Upper lobe of right lung (tissue), 1 donor: ENCODE data around the gene RSRC1. TPM values are rescaled to one million over a fixed set of nuclear protein-coding genes. Genes with fewer than 3 reads are reported as not detected.
"Not testable (repeated sequence)": the region's sequence is repeated elsewhere in the genome, so short reads cannot be mapped to it uniquely, and the experiment has no call there.

Experiments
- ATAC-seq: fragments of 200-7000 bp; cut with Tn5 transposase; one replicate; pipeline ENCODE4 v1.9.1; 2020; ENCODE audit warnings: mild to moderate bottlenecking, moderate library complexity
- DNase-seq: peaks from one replicate; pipeline ENCODE4 v3.0.0-alpha.2; 2020
- H3K27ac ChIP-seq: fragments of 200-600 bp; one replicate; pipeline ENCODE4 v1.8.0; 2022
- H3K27me3 ChIP-seq: fragments of 200-600 bp; one replicate; pipeline ENCODE4 v1.8.0; 2022; ENCODE audit warnings: mild to moderate bottlenecking
- H3K36me3 ChIP-seq: fragments of 200-600 bp; one replicate; pipeline ENCODE4 v1.8.0; 2022
- H3K4me1 ChIP-seq: fragments of 200-600 bp; one replicate; pipeline ENCODE4 v1.8.0; 2022
- H3K4me3 ChIP-seq: fragments of 200-600 bp; one replicate; pipeline ENCODE4 v1.8.0; 2022; ENCODE audit warnings: mild to moderate bottlenecking
- H3K9me3 ChIP-seq: fragments of 200-600 bp; one replicate; pipeline ENCODE4 v1.8.0; 2022
- intact Hi-C: fragments of 100-400 bp; cut with DNase I; formaldehyde crosslinking; loops from one replicate; pipeline ENCODE4 v1.11.0; 2022
- total RNA-seq: library from RNA; stranded (reverse); fragmentation: NEBNext Ultra II Directional; extraction: Animal tissue kit (Norgen Biotek cat#: 25700); gene quantifications from one replicate; pipeline ENCODE4 v1.2.1, GENCODE V29; 2021
- TF ChIP-seq, protein P1 (sequence below): fragments of 200-600 bp; IDR thresholded peaks from one replicate; pipeline ENCODE4 v1.8.0; 2022; ENCODE audit warnings: antibody characterized with exemption
- donor health status: DM: no; HTN: yes; CAD: no; lungs with severe emphysema.

Gene RSRC1
- total RNA-seq, 1 donor from 2014 or later = 28.1 TPM

DNA sequence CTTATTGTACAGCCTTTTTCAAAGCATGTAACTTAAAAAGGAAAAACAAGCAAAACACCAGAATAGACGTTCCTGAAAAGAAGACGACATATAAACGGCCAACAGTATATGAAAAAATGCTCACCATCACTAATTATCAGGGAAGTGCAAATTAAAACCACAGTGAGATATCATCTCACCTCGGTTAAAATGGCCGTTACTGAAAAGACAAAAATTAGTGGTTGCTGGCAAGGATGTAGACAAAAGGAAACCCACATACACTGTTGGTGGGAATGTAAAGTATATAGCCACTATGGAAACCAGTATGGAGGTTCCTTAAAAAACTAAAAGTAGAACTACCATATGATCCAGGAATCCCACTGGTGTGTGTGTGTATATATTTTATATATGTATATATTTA lies 396.6 kb downstream of the RSRC1 start:
- DNase-seq = no peak
- H3K9me3 ChIP-seq = peaks cover 6% of the 10 kb centered on the region
- H3K4me3 ChIP-seq = no peak overlapping the region
- H3K36me3 ChIP-seq = no peaks in the 10 kb centered on the region
- TF ChIP-seq, protein P1, sequence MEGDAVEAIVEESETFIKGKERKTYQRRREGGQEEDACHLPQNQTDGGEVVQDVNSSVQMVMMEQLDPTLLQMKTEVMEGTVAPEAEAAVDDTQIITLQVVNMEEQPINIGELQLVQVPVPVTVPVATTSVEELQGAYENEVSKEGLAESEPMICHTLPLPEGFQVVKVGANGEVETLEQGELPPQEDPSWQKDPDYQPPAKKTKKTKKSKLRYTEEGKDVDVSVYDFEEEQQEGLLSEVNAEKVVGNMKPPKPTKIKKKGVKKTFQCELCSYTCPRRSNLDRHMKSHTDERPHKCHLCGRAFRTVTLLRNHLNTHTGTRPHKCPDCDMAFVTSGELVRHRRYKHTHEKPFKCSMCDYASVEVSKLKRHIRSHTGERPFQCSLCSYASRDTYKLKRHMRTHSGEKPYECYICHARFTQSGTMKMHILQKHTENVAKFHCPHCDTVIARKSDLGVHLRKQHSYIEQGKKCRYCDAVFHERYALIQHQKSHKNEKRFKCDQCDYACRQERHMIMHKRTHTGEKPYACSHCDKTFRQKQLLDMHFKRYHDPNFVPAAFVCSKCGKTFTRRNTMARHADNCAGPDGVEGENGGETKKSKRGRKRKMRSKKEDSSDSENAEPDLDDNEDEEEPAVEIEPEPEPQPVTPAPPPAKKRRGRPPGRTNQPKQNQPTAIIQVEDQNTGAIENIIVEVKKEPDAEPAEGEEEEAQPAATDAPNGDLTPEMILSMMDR = no peak
- no peaks in the 10 kb centered on the region for H3K4me1 ChIP-seq
- intact Hi-C loops = no loop called here
- no peaks in the 10 kb centered on the region for H3K27me3 ChIP-seq
- H3K27ac ChIP-seq = no peak overlapping the region
- ATAC-seq = no peak

DNA sequence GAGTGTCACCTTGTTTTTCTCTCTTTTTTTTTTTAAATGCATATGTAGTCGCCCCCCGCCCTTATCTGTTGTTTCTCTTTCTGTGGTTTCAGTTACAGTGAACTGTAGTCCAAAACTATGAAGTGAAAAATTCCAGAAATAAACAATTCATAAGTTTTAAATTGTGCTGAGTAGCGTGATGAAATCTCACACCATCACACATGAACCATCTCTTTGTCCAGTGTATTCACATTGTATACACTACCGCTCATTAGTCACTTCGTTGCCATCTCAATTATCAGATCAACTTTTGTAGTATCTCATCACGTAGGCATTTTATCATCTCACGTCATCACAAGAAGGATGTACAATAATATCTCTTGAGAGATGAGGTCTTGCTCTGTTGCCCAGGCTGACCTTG lies 398.6 kb downstream of the RSRC1 start:
- no peak for ATAC-seq
- DNase-seq = no peak
- H3K27me3 ChIP-seq = no peaks in the 10 kb centered on the region
- peaks cover 6% of the 10 kb centered on the region for H3K9me3 ChIP-seq
- no peaks in the 10 kb centered on the region for H3K36me3 ChIP-seq
- TF ChIP-seq, protein P1 = no peak
- no peaks in the 10 kb centered on the region for H3K4me1 ChIP-seq
- intact Hi-C loops = no loop called here
- H3K4me3 ChIP-seq = no peak overlapping the region
- no peak overlapping the region for H3K27ac ChIP-seq

DNA sequence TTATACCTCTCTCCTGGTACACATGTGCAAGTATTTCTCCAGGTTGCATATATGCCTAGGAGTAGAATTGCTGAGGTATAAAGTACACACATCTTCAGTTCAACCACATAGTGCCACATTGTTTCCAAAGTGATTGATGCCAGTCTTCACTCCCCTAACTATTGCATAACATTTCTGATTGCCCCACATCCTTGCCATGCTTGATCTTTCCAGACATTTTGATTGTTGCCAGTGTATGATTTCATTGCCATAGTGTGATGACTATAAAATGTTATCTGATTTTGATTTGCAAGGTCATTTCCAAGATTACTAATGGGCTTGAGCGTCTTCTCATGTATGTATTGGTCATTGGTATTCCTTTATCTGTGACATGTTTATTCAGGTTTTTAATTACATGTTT lies 400.0 kb downstream of the RSRC1 start:
- no peak for DNase-seq

DNA sequence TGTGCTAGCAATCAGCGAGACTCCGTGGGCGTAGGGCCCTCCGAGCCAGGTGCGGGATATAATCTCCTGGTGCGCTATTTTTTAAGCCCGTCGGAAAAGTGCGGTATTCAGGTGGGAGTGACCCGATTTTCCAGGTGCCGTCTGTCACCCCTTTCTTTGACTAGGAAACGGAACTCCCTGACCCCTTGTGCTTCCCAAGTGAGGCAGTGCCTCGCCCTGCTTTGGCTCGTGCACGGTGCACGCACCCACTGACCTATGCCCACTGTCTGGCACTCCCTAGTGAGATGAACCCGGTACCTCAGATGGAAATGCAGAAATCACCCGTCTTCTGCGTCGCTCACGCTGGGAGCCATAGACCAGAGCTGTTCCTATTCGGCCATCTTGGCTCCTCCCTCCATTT lies 406.8 kb downstream of the RSRC1 start:
- H3K36me3 ChIP-seq, ATAC-seq, DNase-seq, H3K27ac ChIP-seq, H3K9me3 ChIP-seq, H3K27me3 ChIP-seq, intact Hi-C loops, H3K4me1 ChIP-seq, H3K4me3 ChIP-seq: not testable (repeated sequence)

More for the DNA sequence above, 400.0 kb downstream of the RSRC1 start:
- no peaks in the 10 kb centered on the region for H3K36me3 ChIP-seq
- H3K27ac ChIP-seq = no peak overlapping the region
- TF ChIP-seq, protein P1 = no peak
- ATAC-seq = no peak
- peaks cover 6% of the 10 kb centered on the region for H3K9me3 ChIP-seq
- intact Hi-C loops = no loop called here
- H3K4me1 ChIP-seq = no peaks in the 10 kb centered on the region
- no peak overlapping the region for H3K4me3 ChIP-seq
- H3K27me3 ChIP-seq = no peaks in the 10 kb centered on the region

DNA sequence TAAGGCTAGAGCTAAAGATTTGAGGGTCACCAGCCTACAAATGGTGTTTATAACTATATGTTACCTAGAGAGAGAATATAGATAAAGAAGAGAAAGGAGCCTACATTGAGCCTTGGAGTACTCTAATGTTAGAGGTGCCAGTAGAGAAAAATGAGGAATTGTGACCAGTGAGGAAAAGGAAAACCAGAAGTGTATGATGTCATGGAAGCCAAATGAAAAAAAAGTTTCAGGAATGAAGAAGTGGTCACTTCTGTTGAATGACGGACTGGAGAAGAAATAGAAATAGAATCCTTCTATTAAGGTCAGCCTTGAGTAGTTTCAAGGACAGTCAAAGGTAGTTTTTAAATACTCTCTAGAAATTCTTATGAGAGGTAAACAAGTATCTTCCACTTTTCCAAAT lies 409.9 kb downstream of the RSRC1 start:
- no peak overlapping the region for H3K4me3 ChIP-seq
- intact Hi-C loops = no loop called here
- H3K36me3 ChIP-seq = no peaks in the 10 kb centered on the region
- no peaks in the 10 kb centered on the region for H3K9me3 ChIP-seq
- ATAC-seq (no peak), DNase-seq (no peak)
- TF ChIP-seq, protein P1 = no peak
- H3K27ac ChIP-seq = no peak overlapping the region
- no peaks in the 10 kb centered on the region for H3K27me3 ChIP-seq
- no peaks in the 10 kb centered on the region for H3K4me1 ChIP-seq

DNA sequence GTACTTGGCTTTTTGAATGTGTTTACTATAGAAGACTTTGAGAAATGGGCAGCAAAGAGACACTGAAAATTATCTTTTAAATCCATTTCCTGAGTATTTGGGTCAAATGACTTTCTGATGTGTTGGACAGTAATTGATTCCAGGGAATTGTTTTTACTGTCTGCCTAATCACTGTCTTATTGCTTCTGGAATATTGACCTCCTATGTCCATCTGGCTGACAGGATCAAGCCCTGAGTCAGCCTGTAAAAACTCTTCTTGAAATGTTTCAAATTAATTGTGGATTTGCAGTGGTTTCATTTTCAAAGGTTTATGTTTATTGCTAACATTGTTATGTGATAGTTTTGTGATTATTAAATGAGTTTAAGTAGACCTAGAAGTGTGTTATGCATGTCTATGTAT lies 410.5 kb downstream of the RSRC1 start:
- Histone ChIP-seq H3K27ac (no peak overlapping the region), H3K27me3 (no peaks in the 10 kb centered on the region), H3K36me3 (no peaks in the 10 kb centered on the region), H3K4me1 (no peaks in the 10 kb centered on the region), H3K9me3 (no peaks in the 10 kb centered on the region), H3K4me3 (no peak overlapping the region)
- ATAC-seq (no peak), DNase-seq (no peak)
- intact Hi-C loops = no loop called here
- TF ChIP-seq, protein P1 = no peak
